B cell (primary cell): ENCODE data around the gene GLRX. TPM values are rescaled to one million over a fixed set of nuclear protein-coding genes. Genes with fewer than 3 reads are reported as not detected.

Experiments used
- ATAC-seq: fragments of 200-7000 bp; cut with Tn5 transposase; one replicate; pipeline ENCODE4 v1.10.0; 2021; ENCODE audit warnings: low read depth, mild to moderate bottlenecking, moderate number of reproducible peaks, moderate library complexity
- CTCF ChIA-PET: fragments of 350-600 bp; sonication (Branson Sonifier 250); formaldehyde crosslinking; loops from one replicate; lab custom pipeline; 2021; ENCODE audit warnings: antibody characterized with exemption, inconsistent platforms; lab: Charles Lee
- POLR2A ChIA-PET: fragments of 350-600 bp; sonication (Branson Sonifier 250); formaldehyde crosslinking; loops from one replicate; lab custom pipeline; 2021; ENCODE audit warnings: antibody characterized with exemption; lab: Charles Lee
- DNase-seq: peaks from one replicate; pipeline ENCODE4 v3.0.0; 2013
- H2AFZ ChIP-seq: 2 replicates; pipeline ENCODE4 v1.6.1; 2012; ENCODE audit warnings: mild to moderate bottlenecking, low read depth, low read length; ENCODE audit not compliant: insufficient read depth, poor library complexity, severe bottlenecking
- H3K27ac ChIP-seq, 2 donors: 1 replicate in 1 of 2; 2 replicates in 1 of 2; pipeline ENCODE4 v1.5.1; 2012 to 2013; ENCODE audit warnings: low read length in 2 of 2, mild to moderate bottlenecking in 2 of 2, moderate library complexity in 1 of 2
- H3K27me3 ChIP-seq, 4 experiments: fragments of 200-600 bp in 1 of 4; sonication (generic) in 1 of 4; replicated peaks in 1 of 4; 1 replicate in 2 of 4; 2 replicates in 2 of 4; pipeline versions ENCODE4 v1.6.1 to v1.7.0; 2013 to 2016; ENCODE audit warnings: low read length in 3 of 4, mild to moderate bottlenecking in 2 of 4, mixed read lengths in 1 of 4, moderate library complexity in 1 of 4; ENCODE audit not compliant: insufficient read depth in 4 of 4, control insufficient read depth in 3 of 4; ENCODE audit errors: control extremely low read depth in 1 of 4
- H3K36me3 ChIP-seq, 2 experiments: replicated peaks in 1 of 2; 1 replicate in 1 of 2; 2 replicates in 1 of 2; pipeline versions ENCODE4 v1.6.1 to v1.7.1; 2013; ENCODE audit warnings: low read length in 1 of 2; ENCODE audit not compliant: insufficient read depth in 2 of 2, control insufficient read depth in 1 of 2; ENCODE audit errors: control extremely low read depth in 1 of 2, extremely low read depth in 1 of 2
- H3K4me1 ChIP-seq, 2 donors: fragments of 200-600 bp in 1 of 2; sonication (generic) in 1 of 2; 1 replicate in 1 of 2; 2 replicates in 1 of 2; pipeline versions ENCODE4 v1.5.1 to v1.6.1; 2013 to 2017; ENCODE audit warnings: low read length in 2 of 2; ENCODE audit not compliant: control insufficient read depth in 2 of 2, insufficient read depth in 2 of 2
- H3K4me2 ChIP-seq: replicated peaks from 2 replicates; pipeline ENCODE3; 2012; ENCODE audit warnings: mild to moderate bottlenecking, low read depth, low read length; ENCODE audit not compliant: poor library complexity, severe bottlenecking
- H3K4me3 ChIP-seq, 5 experiments: fragments of 200-600 bp in 1 of 5; sonication (generic) in 1 of 5; 1 replicate in 3 of 5; 2 replicates in 2 of 5; pipeline versions ENCODE4 v1.5.1 to v1.7.0; 2011 to 2016; ENCODE audit warnings: low read length in 4 of 5, mild to moderate bottlenecking in 4 of 5, low read depth in 2 of 5, control low read depth in 1 of 5, moderate library complexity in 1 of 5; ENCODE audit not compliant: insufficient read depth in 1 of 5; ENCODE audit errors: control extremely low read depth in 1 of 5, extremely low read depth in 1 of 5
- H3K79me2 ChIP-seq: fragments of 200-600 bp; sonication (generic); one replicate; pipeline ENCODE4 v1.6.0; 2016; ENCODE audit warnings: low read length; ENCODE audit not compliant: control insufficient read depth, insufficient read depth
- H3K9ac ChIP-seq: fragments of 200-600 bp; sonication (generic); 2 replicates; pipeline ENCODE4 v1.6.1; 2017; ENCODE audit warnings: mild to moderate bottlenecking, low read length, moderate library complexity
- H3K9me3 ChIP-seq, 3 donors: one replicate each; pipeline versions ENCODE4 v1.6.1 to v1.7.1; 2013; ENCODE audit warnings: low read length in 2 of 3; ENCODE audit not compliant: control insufficient read depth in 2 of 3, insufficient read depth in 1 of 3; ENCODE audit errors: control extremely low read depth in 1 of 3
- H4K20me1 ChIP-seq: 2 replicates; pipeline ENCODE4 v1.6.0; 2012; ENCODE audit warnings: mild to moderate bottlenecking, low read length; ENCODE audit not compliant: insufficient read depth, control insufficient read depth, poor library complexity, severe bottlenecking
- H3K27ac Mint-ChIP-seq: one replicate; pipeline ENCODE4 v1.8.0; 2021; ENCODE audit warnings: mixed read lengths
- H3K27me3 Mint-ChIP-seq: one replicate; pipeline ENCODE4 v1.8.0; 2021; ENCODE audit warnings: mixed read lengths
- H3K4me1 Mint-ChIP-seq: one replicate; pipeline ENCODE4 v1.8.0; 2021; ENCODE audit warnings: mixed read lengths
- H3K4me3 Mint-ChIP-seq: one replicate; pipeline ENCODE4 v1.8.0; 2021; ENCODE audit warnings: mixed read lengths
- H3K9me3 Mint-ChIP-seq: one replicate; pipeline ENCODE4 v1.8.0; 2022; ENCODE audit warnings: mixed read lengths; ENCODE audit not compliant: insufficient read depth
- EZH2 ChIP-seq: IDR thresholded peaks from 2 replicates; pipeline ENCODE4 v1.6.1; 2012; ENCODE audit warnings: borderline replicate concordance, low read depth, mild to moderate bottlenecking, moderate library complexity, low read length; ENCODE audit not compliant: insufficient read depth, poor library complexity, severe bottlenecking
- WGBS: methylation state at CpG from one replicate; pipeline ENCODE4 v1.1.5; 2013; ENCODE audit warnings: missing lambda C conversion rate; ENCODE audit not compliant: insufficient coverage; 5-methylcytosine and 5-hydroxymethylcytosine counted together
- intact Hi-C: fragments of 100-400 bp; cut with micrococcal nuclease; formaldehyde crosslinking; loops from one replicate; pipeline ENCODE4 v1.10.0; 2022
- polyA plus RNA-seq: library from polyadenylated mRNA; depleted of rRNA; stranded (reverse); fragments of >200 nt; gene quantifications from 2 replicates; pipeline ENCODE4 v1.2.3, GENCODE V29; 2012
- total RNA-seq, 2 donors: library from RNA; stranded (reverse); fragments of 120-200 nt in 1 of 2; gene quantifications; 1 replicate in 1 of 2; 2 replicates in 1 of 2; pipeline versions ENCODE4 v1.2.3 to v1.2.4, GENCODE V29; 2013 to 2022
- TF ChIP-seq, protein P1 (sequence below): fragments of 200-600 bp; IDR thresholded peaks from one replicate; pipeline ENCODE4 v1.8.0; 2022; ENCODE audit warnings: antibody characterized with exemption, mild to moderate bottlenecking

GLRX gene
- total and polyA plus RNA-seq, 2 donors (not counting 1 experiment from before 2014, with no cell fraction given), result 44.6 to 54.8 TPM

- H2AFZ ChIP-seq, result no peak overlapping the region
- intact Hi-C loops, result loop anchor here (5.0 kb wide), 1 partner anchor 97 kb away; the partner anchor contains the start of gene ELL2
- H3K9ac ChIP-seq, result no peak overlapping the region
- no peak overlapping the region for H3K4me2 ChIP-seq
- Mint-ChIP-seq H3K9me3 (no peaks in the 10 kb centered on the region), H3K4me3 (no peak overlapping the region), H3K27ac (no peak overlapping the region), H3K27me3 (peaks cover 5% of the 10 kb centered on the region), H3K4me1 (peaks cover 34% of the 10 kb centered on the region)
- TF ChIP-seq EZH2, result no peak
- TF ChIP-seq, protein P1, sequence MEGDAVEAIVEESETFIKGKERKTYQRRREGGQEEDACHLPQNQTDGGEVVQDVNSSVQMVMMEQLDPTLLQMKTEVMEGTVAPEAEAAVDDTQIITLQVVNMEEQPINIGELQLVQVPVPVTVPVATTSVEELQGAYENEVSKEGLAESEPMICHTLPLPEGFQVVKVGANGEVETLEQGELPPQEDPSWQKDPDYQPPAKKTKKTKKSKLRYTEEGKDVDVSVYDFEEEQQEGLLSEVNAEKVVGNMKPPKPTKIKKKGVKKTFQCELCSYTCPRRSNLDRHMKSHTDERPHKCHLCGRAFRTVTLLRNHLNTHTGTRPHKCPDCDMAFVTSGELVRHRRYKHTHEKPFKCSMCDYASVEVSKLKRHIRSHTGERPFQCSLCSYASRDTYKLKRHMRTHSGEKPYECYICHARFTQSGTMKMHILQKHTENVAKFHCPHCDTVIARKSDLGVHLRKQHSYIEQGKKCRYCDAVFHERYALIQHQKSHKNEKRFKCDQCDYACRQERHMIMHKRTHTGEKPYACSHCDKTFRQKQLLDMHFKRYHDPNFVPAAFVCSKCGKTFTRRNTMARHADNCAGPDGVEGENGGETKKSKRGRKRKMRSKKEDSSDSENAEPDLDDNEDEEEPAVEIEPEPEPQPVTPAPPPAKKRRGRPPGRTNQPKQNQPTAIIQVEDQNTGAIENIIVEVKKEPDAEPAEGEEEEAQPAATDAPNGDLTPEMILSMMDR, result no peak
- no peak overlapping the region for H3K27ac ChIP-seq
- peaks cover 0 to 5% (median 0%) of the 10 kb centered on the region in 3 donors for H3K9me3 ChIP-seq
- 94% methylated on average over 4 of the region's 6 CpGs for WGBS
- H3K79me2 ChIP-seq, result no peaks in the 10 kb centered on the region
- CTCF ChIA-PET, result interaction anchor here (0.6 to 1.5 kb wide), 4 partner anchors 11 to 736 kb away, joined by 3 to 5 read pairs (median 4); no protein-coding TSS in a partner anchor
- H3K27me3 ChIP-seq, result peaks cover 0 to 3% (median 0%) of the 10 kb centered on the region in 4 experiments
- peaks cover 26% of the 10 kb centered on the region in 2 donors for H3K4me1 ChIP-seq
- no peak for DNase-seq
- no peaks in the 10 kb centered on the region for H3K36me3 ChIP-seq
- POLR2A ChIA-PET, result no interaction called here
- no peak overlapping the region for H3K4me3 ChIP-seq
- H4K20me1 ChIP-seq, result no peaks in the 10 kb centered on the region
- no peak for ATAC-seq
These were observed 42.5 kb upstream of the GLRX start for GRCh38 chr5:95864944-95865504.

DNA sequence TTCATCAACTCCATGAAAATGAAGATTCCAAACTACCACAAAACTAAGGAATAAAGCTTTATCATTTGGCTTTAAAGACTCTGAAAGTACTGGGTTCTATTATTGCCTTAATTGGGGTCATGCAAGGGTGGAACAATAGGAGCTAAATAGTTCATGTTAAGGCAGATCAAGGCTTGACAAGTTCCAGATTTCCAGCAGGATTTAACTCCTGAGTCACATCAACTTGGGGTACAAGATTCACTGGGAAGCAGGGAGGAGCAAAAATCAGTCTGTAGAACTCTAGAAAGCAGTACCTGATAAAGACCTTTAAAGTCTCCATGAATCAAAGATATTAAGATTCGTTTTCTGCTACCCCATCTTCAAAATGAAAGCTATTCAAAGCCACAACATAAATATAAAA is 41.9 kb upstream of the GLRX start:
- peaks cover 0 to 6% (median 1%) of the 10 kb centered on the region in 4 experiments for H3K27me3 ChIP-seq
- CTCF ChIA-PET, result interaction anchor here (0.6 to 1.5 kb wide), 4 partner anchors 10 to 737 kb away, joined by 3 to 5 read pairs (median 4); no protein-coding TSS in a partner anchor
- Mint-ChIP-seq H3K4me3 (no peak overlapping the region), H3K4me1 (peaks cover 32% of the 10 kb centered on the region), H3K27me3 (peaks cover 6% of the 10 kb centered on the region), H3K9me3 (no peaks in the 10 kb centered on the region), H3K27ac (no peak overlapping the region)
- no peaks in the 10 kb centered on the region for H4K20me1 ChIP-seq
- no peaks in the 10 kb centered on the region for H3K36me3 ChIP-seq
- no peak overlapping the region for H3K9ac ChIP-seq
- H3K4me3 ChIP-seq, result no peak overlapping the region
- POLR2A ChIA-PET, result no interaction called here
- H2AFZ ChIP-seq, result no peak overlapping the region
- no CpG with 5 or more reads among the region's 1 CpG for WGBS
- peaks cover 0 to 5% (median 0%) of the 10 kb centered on the region in 3 donors for H3K9me3 ChIP-seq
- no peak overlapping the region for H3K4me2 ChIP-seq
- no peak overlapping the region for H3K27ac ChIP-seq
- DNase-seq (no peak), ATAC-seq (no peak)
- TF ChIP-seq, protein P1, result no peak
- TF ChIP-seq EZH2, result no peak
- H3K4me1 ChIP-seq, result peaks cover 21 to 24% of the 10 kb centered on the region in 2 donors
- H3K79me2 ChIP-seq, result no peaks in the 10 kb centered on the region
- intact Hi-C loops, result loop anchor here (5.0 kb wide), 1 partner anchor 98 kb away; the partner anchor contains the start of gene ELL2
